Fibroblast of peridontal ligament (primary cell): Measurements from ENCODE around the gene BLMH.

ENCODE experiments used
- DNase-seq: peaks from one replicate; pipeline ENCODE4 v3.0.0-alpha.2; 2010; ENCODE audit errors: extremely low read depth

Gene BLMH

GRCh38 chr17:30199600-30199999 lies 92.1 kb downstream of the BLMH start:
- no peak for DNase-seq
